Measurements from ENCODE around the gene PLEKHS1. TPM values are rescaled to one million over a fixed set of nuclear protein-coding genes. Genes with fewer than 3 reads are reported as not detected.

The PLEKHS1 gene
- polyA plus RNA-seq, 1 of the 3 experiments (the other 2 are of a cell fraction): not detected

DNA sequence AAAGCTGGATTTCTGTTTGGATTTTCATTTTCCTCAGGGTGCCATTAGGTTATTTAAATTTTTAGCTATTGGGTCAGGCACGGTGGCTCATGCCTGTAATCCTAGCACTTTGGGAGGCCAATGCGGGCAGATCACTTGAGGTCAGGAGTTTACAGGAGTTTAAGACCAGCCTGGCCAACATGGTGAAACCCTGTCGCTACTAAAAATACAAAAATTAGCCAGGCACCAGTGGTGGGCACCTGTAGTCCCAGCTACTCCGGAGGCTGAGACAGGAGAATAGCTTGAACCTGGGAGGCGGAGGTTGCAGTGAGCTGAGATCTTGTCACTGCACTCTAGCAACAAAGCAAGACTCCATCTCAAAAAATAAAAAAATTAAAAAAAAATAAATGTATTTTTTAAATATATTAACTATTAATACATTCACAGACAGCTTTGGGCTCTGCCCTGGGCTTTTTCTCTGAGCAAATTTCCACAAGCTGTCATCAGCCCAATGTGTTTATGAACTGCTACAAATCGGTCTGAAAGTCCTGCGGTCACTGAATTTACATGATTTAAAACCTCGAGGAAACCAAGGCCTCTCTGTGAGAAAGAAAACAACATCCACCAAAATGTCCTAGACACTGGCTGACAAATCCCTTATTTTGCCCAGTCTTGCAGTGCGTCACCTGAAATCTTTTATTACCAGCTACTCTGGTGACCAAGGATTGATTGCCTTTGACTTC is 19.2 kb upstream of the PLEKHS1 start:
- Histone ChIP-seq H3K4me3 (ENCODE audit: low read depth in 2 of 2, low read length in 1 of 2) (no peak overlapping the region), H3K4me2 (no peak overlapping the region), H3K9me2 (no peaks in the 10 kb centered on the region), H3K9ac (no peak overlapping the region), H3K36me3 (replicated peaks in 1 of 2; ENCODE audit: control insufficient read depth in 1 of 2, insufficient read depth in 2 of 2, low read length in 1 of 2) (peaks cover 5 to 19% of the 10 kb centered on the region in 2 experiments), H3F3A (replicated peaks; ENCODE audit: insufficient read depth) (no peaks in the 10 kb centered on the region), H3K27ac (ENCODE audit: low read depth in 2 of 2, low read length in 1 of 2) (no peak overlapping the region), H3K9me3 (no peaks in the 10 kb centered on the region), H3K4me1 (ENCODE audit: control insufficient read depth in 1 of 2, insufficient read depth in 2 of 2, low read depth in 1 of 2, low read length in 1 of 2) (no peaks in the 10 kb centered on the region), H2AFZ (ENCODE audit: low read depth) (no peak overlapping the region), H3K27me3 (ENCODE audit: insufficient read depth) (no peaks in the 10 kb centered on the region), H4K20me1 (ENCODE audit: insufficient read depth) (no peaks in the 10 kb centered on the region), H3K79me2 (ENCODE audit: insufficient read depth) (no peaks in the 10 kb centered on the region)
- ChIA-PET POLR2A (interaction anchor here (0.6 kb wide), 1 partner anchor 1082 kb away, joined by 4 read pairs; no protein-coding TSS in a partner anchor), CTCF (interaction anchor here (0.7 to 0.9 kb wide), 2 partner anchors 22 to 28 kb away, joined by 3 read pairs; no protein-coding TSS in a partner anchor)
- no peak for TF ChIP-seq SIN3A (IDR thresholded peaks at IDR 0.05; ENCODE audit: borderline replicate concordance, low read depth, low read length)
- no peak for TF ChIP-seq TEAD4 (IDR thresholded peaks at IDR 0.05; ENCODE audit: borderline replicate concordance, insufficient read depth)
- no peak for TF ChIP-seq RXRA (IDR thresholded peaks at IDR 0.05; ENCODE audit: borderline replicate concordance, low read depth)
- TF ChIP-seq FOXJ3 (CRISPR knock-in tag; IDR thresholded peaks at IDR 0.05): no peak
- no peak for TF ChIP-seq NFIC (IDR thresholded peaks at IDR 0.05; ENCODE audit: borderline replicate concordance)
- TF ChIP-seq, protein P1, sequence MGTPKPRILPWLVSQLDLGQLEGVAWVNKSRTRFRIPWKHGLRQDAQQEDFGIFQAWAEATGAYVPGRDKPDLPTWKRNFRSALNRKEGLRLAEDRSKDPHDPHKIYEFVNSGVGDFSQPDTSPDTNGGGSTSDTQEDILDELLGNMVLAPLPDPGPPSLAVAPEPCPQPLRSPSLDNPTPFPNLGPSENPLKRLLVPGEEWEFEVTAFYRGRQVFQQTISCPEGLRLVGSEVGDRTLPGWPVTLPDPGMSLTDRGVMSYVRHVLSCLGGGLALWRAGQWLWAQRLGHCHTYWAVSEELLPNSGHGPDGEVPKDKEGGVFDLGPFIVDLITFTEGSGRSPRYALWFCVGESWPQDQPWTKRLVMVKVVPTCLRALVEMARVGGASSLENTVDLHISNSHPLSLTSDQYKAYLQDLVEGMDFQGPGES (IDR thresholded peaks at IDR 0.05; ENCODE audit: low read depth, low read length): no peak
- 84% methylated on average over 9 of the region's 9 CpGs for WGBS (ENCODE audit: low lambda C conversion rate)
- DNase-seq: no peak

DNA sequence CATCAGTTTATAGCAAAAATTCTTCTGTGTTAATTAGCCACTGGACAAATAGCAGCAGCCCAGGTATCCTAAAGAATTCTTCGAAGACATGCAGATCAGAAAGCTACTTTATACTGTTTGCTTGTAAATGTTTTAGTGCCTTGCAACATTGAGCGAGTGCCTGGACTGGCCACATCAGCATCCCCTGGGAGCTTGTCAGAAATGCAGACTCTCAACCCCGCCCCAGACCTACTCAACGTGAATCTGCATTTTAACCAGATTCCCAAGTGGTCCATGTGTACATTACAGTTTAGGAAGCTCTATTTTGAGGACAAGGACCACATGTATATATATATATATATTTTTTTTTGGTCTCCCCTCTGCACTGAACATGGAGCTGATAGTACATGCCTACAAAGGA is 18.5 kb upstream of the PLEKHS1 start:
- H3K27ac ChIP-seq (ENCODE audit: low read depth in 2 of 2, low read length in 1 of 2): no peak overlapping the region
- POLR2A ChIA-PET: interaction anchor here (0.6 kb wide), 1 partner anchor 1081 kb away, joined by 4 read pairs; no protein-coding TSS in a partner anchor
- H3K36me3 ChIP-seq (replicated peaks in 1 of 2; ENCODE audit: control insufficient read depth in 1 of 2, insufficient read depth in 2 of 2, low read length in 1 of 2): peaks cover 5 to 19% of the 10 kb centered on the region in 2 experiments
- no peaks in the 10 kb centered on the region for H3K4me1 ChIP-seq (ENCODE audit: control insufficient read depth in 1 of 2, insufficient read depth in 2 of 2, low read depth in 1 of 2, low read length in 1 of 2)
- no peaks in the 10 kb centered on the region for H3K9me2 ChIP-seq
- no peaks in the 10 kb centered on the region for H3K27me3 ChIP-seq (ENCODE audit: insufficient read depth)
- no peaks in the 10 kb centered on the region for H3K79me2 ChIP-seq (ENCODE audit: insufficient read depth)
- H3K4me2 ChIP-seq: no peak overlapping the region
- H2AFZ ChIP-seq (ENCODE audit: low read depth): no peak overlapping the region
- DNase-seq: no peak
- CTCF ChIA-PET: interaction anchor here (0.9 to 1.5 kb wide), 4 partner anchors 9 to 54 kb away, joined by 3 to 4 read pairs (median 3); no protein-coding TSS in a partner anchor
- H3F3A ChIP-seq (replicated peaks; ENCODE audit: insufficient read depth): no peaks in the 10 kb centered on the region
- TF ChIP-seq TEAD4 (IDR thresholded peaks at IDR 0.05; ENCODE audit: borderline replicate concordance, insufficient read depth): no peak
- TF ChIP-seq FOXJ3 (CRISPR knock-in tag; IDR thresholded peaks at IDR 0.05): no peak
- no peak for TF ChIP-seq RXRA (IDR thresholded peaks at IDR 0.05; ENCODE audit: borderline replicate concordance, low read depth)
- no peak for TF ChIP-seq YY1 (IDR thresholded peaks at IDR 0.05; ENCODE audit: low read depth)
- no peak for TF ChIP-seq EP300 (IDR thresholded peaks at IDR 0.05; ENCODE audit: borderline replicate concordance in 1 of 2, low read depth in 1 of 2, low read length in 1 of 2)
- TF ChIP-seq, protein P2, sequence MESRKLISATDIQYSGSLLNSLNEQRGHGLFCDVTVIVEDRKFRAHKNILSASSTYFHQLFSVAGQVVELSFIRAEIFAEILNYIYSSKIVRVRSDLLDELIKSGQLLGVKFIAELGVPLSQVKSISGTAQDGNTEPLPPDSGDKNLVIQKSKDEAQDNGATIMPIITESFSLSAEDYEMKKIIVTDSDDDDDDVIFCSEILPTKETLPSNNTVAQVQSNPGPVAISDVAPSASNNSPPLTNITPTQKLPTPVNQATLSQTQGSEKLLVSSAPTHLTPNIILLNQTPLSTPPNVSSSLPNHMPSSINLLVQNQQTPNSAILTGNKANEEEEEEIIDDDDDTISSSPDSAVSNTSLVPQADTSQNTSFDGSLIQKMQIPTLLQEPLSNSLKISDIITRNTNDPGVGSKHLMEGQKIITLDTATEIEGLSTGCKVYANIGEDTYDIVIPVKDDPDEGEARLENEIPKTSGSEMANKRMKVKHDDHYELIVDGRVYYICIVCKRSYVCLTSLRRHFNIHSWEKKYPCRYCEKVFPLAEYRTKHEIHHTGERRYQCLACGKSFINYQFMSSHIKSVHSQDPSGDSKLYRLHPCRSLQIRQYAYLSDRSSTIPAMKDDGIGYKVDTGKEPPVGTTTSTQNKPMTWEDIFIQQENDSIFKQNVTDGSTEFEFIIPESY (IDR thresholded peaks at IDR 0.05; ENCODE audit: borderline replicate concordance, low read depth): no peak
- TF ChIP-seq, protein P3, sequence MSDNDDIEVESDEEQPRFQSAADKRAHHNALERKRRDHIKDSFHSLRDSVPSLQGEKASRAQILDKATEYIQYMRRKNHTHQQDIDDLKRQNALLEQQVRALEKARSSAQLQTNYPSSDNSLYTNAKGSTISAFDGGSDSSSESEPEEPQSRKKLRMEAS (IDR thresholded peaks at IDR 0.05; ENCODE audit: low read depth): no peak
- TF ChIP-seq, protein P4, sequence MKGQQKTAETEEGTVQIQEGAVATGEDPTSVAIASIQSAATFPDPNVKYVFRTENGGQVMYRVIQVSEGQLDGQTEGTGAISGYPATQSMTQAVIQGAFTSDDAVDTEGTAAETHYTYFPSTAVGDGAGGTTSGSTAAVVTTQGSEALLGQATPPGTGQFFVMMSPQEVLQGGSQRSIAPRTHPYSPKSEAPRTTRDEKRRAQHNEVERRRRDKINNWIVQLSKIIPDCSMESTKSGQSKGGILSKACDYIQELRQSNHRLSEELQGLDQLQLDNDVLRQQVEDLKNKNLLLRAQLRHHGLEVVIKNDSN (IDR thresholded peaks at IDR 0.05; ENCODE audit: borderline replicate concordance, low read depth): no peak
- TF ChIP-seq RFX5 (IDR thresholded peaks at IDR 0.05; ENCODE audit: low read length): no peak
- TF ChIP-seq, protein P5, sequence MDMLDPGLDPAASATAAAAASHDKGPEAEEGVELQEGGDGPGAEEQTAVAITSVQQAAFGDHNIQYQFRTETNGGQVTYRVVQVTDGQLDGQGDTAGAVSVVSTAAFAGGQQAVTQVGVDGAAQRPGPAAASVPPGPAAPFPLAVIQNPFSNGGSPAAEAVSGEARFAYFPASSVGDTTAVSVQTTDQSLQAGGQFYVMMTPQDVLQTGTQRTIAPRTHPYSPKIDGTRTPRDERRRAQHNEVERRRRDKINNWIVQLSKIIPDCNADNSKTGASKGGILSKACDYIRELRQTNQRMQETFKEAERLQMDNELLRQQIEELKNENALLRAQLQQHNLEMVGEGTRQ (IDR thresholded peaks at IDR 0.05; ENCODE audit: borderline replicate concordance, low read depth, low read length): no peak
- no peak for TF ChIP-seq POLR2AphosphoS5 (IDR thresholded peaks at IDR 0.05; ENCODE audit: low read depth, low read length)
- TF ChIP-seq SMC3 (IDR thresholded peaks at IDR 0.05; ENCODE audit: low read depth, low read length): no peak
- no peak for TF ChIP-seq RCOR1 (IDR thresholded peaks at IDR 0.05; ENCODE audit: low read length)
- no peak for TF ChIP-seq ELF1 (IDR thresholded peaks at IDR 0.05)
- TF ChIP-seq CHD2 (IDR thresholded peaks at IDR 0.05; ENCODE audit: low read length, partially characterized antibody): no peak
- 91% methylated on average over 4 of the region's 4 CpGs for WGBS (ENCODE audit: low lambda C conversion rate)
- no peaks in the 10 kb centered on the region for H4K20me1 ChIP-seq (ENCODE audit: insufficient read depth)
- no peak overlapping the region for H3K4me3 ChIP-seq (ENCODE audit: low read depth in 2 of 2, low read length in 1 of 2)
- H3K9me3 ChIP-seq: no peaks in the 10 kb centered on the region
- no peak overlapping the region for H3K9ac ChIP-seq

All from SK-N-SH (cell line).